ENCODE data around the gene MS4A13. TPM values are rescaled to one million over a fixed set of nuclear protein-coding genes. Genes with fewer than 3 reads are reported as not detected.
"Not testable (repeated sequence)": the region's sequence is repeated elsewhere in the genome, so short reads cannot be mapped to it uniquely, and the experiment has no call there.

The MS4A13 gene
- total and polyA plus RNA-seq, 2 of the 8 experiments (the other 6 are each of a cell fraction or from before 2014, with no cell fraction given): not detected

- H4K8ac ChIP-seq (ENCODE audit: extremely low read depth, insufficient read depth, low read length); DNase-seq (ENCODE audit: low read depth in 1 of 2, low spot score in 2 of 2); H3K14ac ChIP-seq (ENCODE audit: insufficient read length); H3K79me2 ChIP-seq (ENCODE audit: control insufficient read depth in 1 of 2, insufficient read depth in 2 of 2, low read length in 2 of 2); H3K9ac ChIP-seq (replicated peaks in 1 of 4; ENCODE audit: extremely low read depth in 1 of 4, low read depth in 3 of 4, low read length in 3 of 4); H4K20me1 ChIP-seq (replicated peaks in 1 of 2; ENCODE audit: control insufficient read depth in 1 of 2, insufficient read depth in 2 of 2, low read length in 2 of 2); POLR2A ChIA-PET (ENCODE audit: partially characterized antibody); H3K23ac ChIP-seq (ENCODE audit: insufficient read length); H3K27me3 ChIP-seq (replicated peaks in 1 of 4; ENCODE audit: control insufficient read depth in 3 of 4, extremely low read depth in 1 of 4, insufficient read depth in 3 of 4, low read length in 3 of 4); H2BK20ac ChIP-seq (ENCODE audit: low read length); H3K79me1 ChIP-seq (ENCODE audit: low read depth, low read length); H2BK12ac ChIP-seq (ENCODE audit: low read depth, low read length); H4K5ac ChIP-seq (ENCODE audit: insufficient read length, low read depth, low read length); H2BK5ac ChIP-seq (ENCODE audit: low read depth, low read length); H3K18ac ChIP-seq (ENCODE audit: extremely low read depth, low read length); H4K91ac ChIP-seq (replicated peaks; ENCODE audit: insufficient read length, low read length); H2AFZ ChIP-seq (ENCODE audit: low read length); H3K4me3 ChIP-seq (ENCODE audit: extremely low read depth in 1 of 4, insufficient read depth in 2 of 4, low read depth in 3 of 4, low read length in 4 of 4); H3K23me2 ChIP-seq (ENCODE audit: low read depth, low read length); H3K36me3 ChIP-seq (ENCODE audit: control insufficient read depth in 2 of 4, insufficient read depth in 4 of 4, low read length in 3 of 4); H2AK5ac ChIP-seq (ENCODE audit: low read depth, low read length); H3K56ac ChIP-seq (replicated peaks; ENCODE audit: insufficient read length, low read depth, low read length); H2BK120ac ChIP-seq (replicated peaks; ENCODE audit: low read depth, low read length); H3K4me2 ChIP-seq (ENCODE audit: insufficient read depth in 1 of 2, low read depth in 2 of 2, low read length in 2 of 2); CTCF ChIA-PET (ENCODE audit: partially characterized antibody); H3K4ac ChIP-seq (replicated peaks; ENCODE audit: insufficient read length, low read depth, low read length); H3K27ac ChIP-seq (ENCODE audit: low read depth, low read length); H3K4me1 ChIP-seq (replicated peaks in 1 of 4; ENCODE audit: control insufficient read depth in 3 of 4, insufficient read depth in 4 of 4, low read length in 3 of 4); FAIRE-seq; H2BK15ac ChIP-seq (ENCODE audit: low read length): not testable (repeated sequence)
- peaks cover 10 to 15% of the 10 kb centered on the region in 2 experiments; a peak in 2 of 4 replicates for H3K9me3 ChIP-seq (ENCODE audit: insufficient read depth in 2 of 2, low read depth in 1 of 2, low read length in 1 of 2)
- 91% methylated on average over 15 of the region's 18 CpGs; no CpG with 5 or more reads in 1 of the 2 experiments for WGBS, 2 experiments (ENCODE audit: extremely low coverage in 1 of 2, insufficient coverage in 1 of 2, insufficient read length in 1 of 2, insufficient replicate concordance in 2 of 2, low coverage in 1 of 2, low lambda C conversion rate in 2 of 2, missing lambda C conversion rate in 1 of 2)
Measured at GRCh38 chr11:60532383-60532782, 17.2 kb downstream of the MS4A13 start.

GRCh38 chr11:60538627-60539026 is 23.4 kb downstream of the MS4A13 start:
- H3K79me2 ChIP-seq (ENCODE audit: control insufficient read depth in 1 of 2, insufficient read depth in 2 of 2, low read length in 2 of 2); H3K27me3 ChIP-seq (replicated peaks in 1 of 4; ENCODE audit: control insufficient read depth in 3 of 4, extremely low read depth in 1 of 4, insufficient read depth in 3 of 4, low read length in 3 of 4); H2BK120ac ChIP-seq (replicated peaks; ENCODE audit: low read depth, low read length); DNase-seq (ENCODE audit: low read depth in 1 of 2, low spot score in 2 of 2); H3K4me1 ChIP-seq (replicated peaks in 1 of 4; ENCODE audit: control insufficient read depth in 3 of 4, insufficient read depth in 4 of 4, low read length in 3 of 4); H2BK20ac ChIP-seq (ENCODE audit: low read length); H3K23ac ChIP-seq (ENCODE audit: insufficient read length); H3K14ac ChIP-seq (ENCODE audit: insufficient read length); H3K18ac ChIP-seq (ENCODE audit: extremely low read depth, low read length); H2BK12ac ChIP-seq (ENCODE audit: low read depth, low read length); FAIRE-seq; H3K23me2 ChIP-seq (ENCODE audit: low read depth, low read length); CTCF ChIA-PET (ENCODE audit: partially characterized antibody); H3K4me3 ChIP-seq (ENCODE audit: extremely low read depth in 1 of 4, insufficient read depth in 2 of 4, low read depth in 3 of 4, low read length in 4 of 4); H4K5ac ChIP-seq (ENCODE audit: insufficient read length, low read depth, low read length); H3K27ac ChIP-seq (ENCODE audit: low read depth, low read length); H3K79me1 ChIP-seq (ENCODE audit: low read depth, low read length); H2BK5ac ChIP-seq (ENCODE audit: low read depth, low read length); H3K36me3 ChIP-seq (ENCODE audit: control insufficient read depth in 2 of 4, insufficient read depth in 4 of 4, low read length in 3 of 4); H3K4me2 ChIP-seq (ENCODE audit: insufficient read depth in 1 of 2, low read depth in 2 of 2, low read length in 2 of 2); POLR2A ChIA-PET (ENCODE audit: partially characterized antibody); H4K91ac ChIP-seq (replicated peaks; ENCODE audit: insufficient read length, low read length); H3K4ac ChIP-seq (replicated peaks; ENCODE audit: insufficient read length, low read depth, low read length); H4K8ac ChIP-seq (ENCODE audit: extremely low read depth, insufficient read depth, low read length); H3K9me3 ChIP-seq (ENCODE audit: insufficient read depth in 2 of 2, low read depth in 1 of 2, low read length in 1 of 2); H4K20me1 ChIP-seq (replicated peaks in 1 of 2; ENCODE audit: control insufficient read depth in 1 of 2, insufficient read depth in 2 of 2, low read length in 2 of 2); H2AFZ ChIP-seq (ENCODE audit: low read length); H2AK5ac ChIP-seq (ENCODE audit: low read depth, low read length); H2BK15ac ChIP-seq (ENCODE audit: low read length); H3K9ac ChIP-seq (replicated peaks in 1 of 4; ENCODE audit: extremely low read depth in 1 of 4, low read depth in 3 of 4, low read length in 3 of 4); H3K56ac ChIP-seq (replicated peaks; ENCODE audit: insufficient read length, low read depth, low read length): not testable (repeated sequence)

Data from H1 (cell line).